Measurements from ENCODE around the gene NUBP2.

GRCh38 chr16:1791943-1792812 lies 9.4 kb downstream of the NUBP2 start:
- no peak for TF ChIP-seq CTCF (conservative IDR thresholded peaks at IDR 0.05; ENCODE audit: low read depth, low read length)
- no peak for TF ChIP-seq EZH2 (IDR thresholded peaks at IDR 0.05; ENCODE audit: borderline replicate concordance, low read depth, low read length, poor library complexity, severe bottlenecking)
